Activated effector memory CD4-positive, alpha-beta T cell treated with anti-CD3 and anti-CD28 coated beads, Interleukin-2, amount 50 U/mL, for 16 hours (primary cell): ENCODE measurements around the gene MAT2A.

Experiments
- DNase-seq: peaks from one replicate; pipeline ENCODE4 v3.0.0-alpha.2; 2020

MAT2A gene

GRCh38 chr2:85538507-85539360 lies at the start of gene MAT2A:
Gene MAT2A, plus strand, starts transcription at chr2:85539168. Its CDS starts 120 bp downstream, at chr2:85539288.
- peak; percentile 95 for DNase-seq

- DNase-seq: no peak
Observed at GRCh38 chr2:85490861-85491755, 47.9 kb upstream of the MAT2A start.

DNA sequence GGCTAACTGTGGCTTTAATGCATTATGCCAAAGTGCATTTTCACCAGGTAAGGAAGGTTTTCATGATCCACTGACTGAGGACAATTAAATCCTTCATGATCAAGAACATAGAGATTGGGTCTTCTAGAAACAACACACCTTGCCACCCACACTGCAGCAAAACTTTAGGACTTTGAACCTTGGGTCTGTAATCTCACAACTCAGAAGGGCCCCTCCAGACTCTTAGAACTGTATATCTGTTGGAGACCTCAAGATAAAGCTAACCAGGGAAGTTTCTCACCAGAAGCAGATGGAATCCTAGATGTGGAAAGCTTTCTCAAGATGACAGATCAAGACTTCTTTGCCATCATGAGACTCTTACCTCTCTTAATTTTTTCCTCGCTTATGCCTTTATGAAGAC lies 42.5 kb upstream of the MAT2A start:
- DNase-seq: no peak

DNA sequence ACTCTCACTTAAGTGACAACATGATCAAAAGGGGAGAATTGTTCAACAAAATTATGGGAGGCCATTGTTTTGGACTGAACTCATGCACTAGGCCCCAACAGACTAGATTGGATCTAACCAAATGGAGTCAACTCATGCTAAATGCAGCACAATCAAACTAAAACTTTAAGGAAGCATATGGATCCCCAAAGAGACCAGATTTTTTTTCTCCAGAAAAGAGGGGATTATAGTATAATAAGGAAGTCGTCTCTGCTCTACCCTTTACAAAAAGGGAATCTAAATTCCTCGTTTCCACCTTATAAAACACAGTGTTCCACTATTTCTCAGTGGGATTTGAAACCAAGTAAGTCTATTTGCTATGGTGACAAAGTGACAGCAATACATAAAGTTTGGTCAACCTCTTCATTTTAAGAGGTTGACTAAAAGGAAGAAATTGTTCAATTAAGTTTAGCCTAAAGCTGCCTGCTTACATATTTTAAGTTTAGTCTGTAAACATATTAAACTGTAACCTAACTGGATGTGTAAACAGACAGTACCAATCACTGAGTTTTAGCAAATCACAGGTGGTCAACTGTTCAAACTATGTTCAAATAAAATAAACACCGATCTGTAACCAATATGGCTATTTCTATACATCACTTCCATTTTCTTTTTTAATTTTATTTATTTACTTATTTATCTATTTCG lies 40.9 kb upstream of the MAT2A start:
- no peak for DNase-seq

DNA sequence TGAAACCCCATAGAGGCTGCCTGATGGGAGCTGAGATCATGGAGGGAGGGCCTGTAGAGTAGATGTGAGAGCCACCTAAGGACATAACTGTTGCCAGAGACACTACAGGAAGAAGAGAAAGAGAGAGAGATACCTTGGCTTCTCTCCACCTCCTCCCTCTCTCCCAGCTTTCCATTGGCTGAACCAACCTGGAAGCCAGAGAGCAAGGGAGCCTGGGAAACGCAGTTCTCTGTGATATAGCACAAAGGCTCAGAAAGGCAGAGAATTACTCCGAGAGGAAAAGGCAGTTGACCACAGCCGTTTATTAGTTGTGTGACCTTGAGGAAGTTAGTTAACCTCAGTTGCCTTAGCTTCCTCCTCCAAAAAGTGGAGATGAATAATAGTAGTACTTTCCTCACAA lies 37.7 kb upstream of the MAT2A start:
- DNase-seq: no peak

DNA sequence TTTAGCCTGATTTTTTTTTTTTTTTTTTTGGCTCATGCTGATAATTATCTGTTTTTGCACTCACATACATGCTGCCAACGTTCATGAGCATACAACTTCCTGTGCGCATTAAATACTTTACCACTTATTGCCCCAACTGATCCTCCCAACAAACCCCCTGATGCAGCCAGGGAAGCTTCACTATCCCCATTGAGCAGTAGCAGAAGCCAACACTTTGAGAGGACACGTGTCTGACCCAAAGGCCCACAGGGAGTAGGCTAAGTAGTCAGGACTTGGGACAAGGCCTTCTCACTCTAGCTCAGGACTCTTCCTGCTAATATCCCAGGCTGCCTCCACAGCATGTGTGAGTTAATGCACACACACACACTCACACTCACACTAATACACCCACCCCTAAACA lies 36.2 kb upstream of the MAT2A start:
- DNase-seq: no peak

DNA sequence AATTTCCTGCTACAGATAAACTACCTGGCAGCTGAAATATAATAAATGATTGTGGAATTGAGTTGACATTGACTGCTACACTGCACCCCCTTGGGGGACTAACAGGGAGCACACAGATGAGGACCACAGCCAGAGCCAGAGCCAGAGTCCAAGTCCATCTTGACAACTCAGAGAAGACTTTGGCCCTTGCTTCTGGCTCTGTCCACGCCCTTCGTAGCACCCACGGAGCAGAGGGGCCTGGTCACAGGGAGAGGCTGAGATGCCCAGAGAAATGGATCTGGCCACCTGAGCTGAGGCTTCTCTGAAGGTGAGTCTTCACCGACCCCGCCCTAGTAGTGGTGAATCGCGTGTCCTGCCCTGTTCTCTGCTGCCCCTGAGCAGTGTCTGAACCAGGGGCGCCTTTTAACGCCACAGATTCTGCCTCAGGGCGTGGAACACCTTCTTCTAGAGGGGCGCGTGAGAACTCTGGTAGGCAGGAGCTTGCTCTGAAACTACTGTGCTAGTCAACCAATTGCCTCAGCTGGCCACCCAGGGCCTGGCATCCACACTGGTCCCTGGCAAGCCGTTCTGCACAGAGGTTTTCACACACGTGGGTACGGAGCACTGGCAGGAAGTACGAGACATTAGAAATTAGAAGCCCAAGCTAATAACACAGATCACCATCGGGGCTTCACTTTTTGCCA lies 35.7 kb upstream of the MAT2A start:
- DNase-seq: no peak

DNA sequence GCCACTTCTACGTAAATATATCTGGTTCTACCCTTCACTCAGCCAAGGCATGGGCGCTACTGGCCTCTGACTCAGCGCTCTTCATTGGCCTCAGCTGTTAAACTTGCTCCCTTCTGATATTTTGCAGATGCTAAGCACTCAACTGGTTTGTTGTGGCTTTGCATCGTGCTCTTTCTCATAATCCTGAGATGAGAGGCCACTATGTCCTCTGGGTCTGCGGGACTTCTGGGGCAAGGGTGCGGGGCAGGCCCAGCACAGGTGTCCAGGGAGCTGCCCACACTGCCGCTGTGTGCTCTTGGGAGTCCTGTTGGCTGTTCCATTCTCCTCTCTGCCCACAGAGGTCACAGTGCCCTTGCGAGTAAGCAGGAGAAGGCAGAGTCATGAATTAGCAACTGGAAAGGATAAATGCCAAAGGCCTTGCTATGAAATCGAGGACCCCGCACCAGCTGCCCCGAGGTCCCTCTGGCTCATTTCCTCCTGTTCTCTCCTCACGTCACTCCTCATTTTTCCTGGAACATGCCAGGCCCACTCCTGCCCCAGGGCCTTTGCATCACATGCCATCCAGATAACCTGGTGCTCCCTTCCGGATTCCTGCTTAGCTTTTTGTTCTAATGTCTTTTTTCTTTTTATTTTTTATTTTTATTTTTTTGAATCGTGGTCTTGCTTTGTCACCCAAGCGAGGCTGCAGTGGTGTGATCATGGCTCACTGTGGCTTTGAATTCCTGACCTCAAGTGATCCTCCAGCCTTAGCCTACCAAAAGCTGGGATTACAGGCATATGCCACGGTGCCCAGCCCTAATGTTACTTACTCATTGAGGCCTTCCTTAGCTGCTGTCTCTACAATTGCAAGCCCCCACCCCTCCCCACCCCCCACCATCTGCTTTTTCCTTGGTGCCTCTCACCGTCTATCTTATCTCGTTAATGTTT lies 34.9 kb upstream of the MAT2A start:
- DNase-seq: no peak

DNA sequence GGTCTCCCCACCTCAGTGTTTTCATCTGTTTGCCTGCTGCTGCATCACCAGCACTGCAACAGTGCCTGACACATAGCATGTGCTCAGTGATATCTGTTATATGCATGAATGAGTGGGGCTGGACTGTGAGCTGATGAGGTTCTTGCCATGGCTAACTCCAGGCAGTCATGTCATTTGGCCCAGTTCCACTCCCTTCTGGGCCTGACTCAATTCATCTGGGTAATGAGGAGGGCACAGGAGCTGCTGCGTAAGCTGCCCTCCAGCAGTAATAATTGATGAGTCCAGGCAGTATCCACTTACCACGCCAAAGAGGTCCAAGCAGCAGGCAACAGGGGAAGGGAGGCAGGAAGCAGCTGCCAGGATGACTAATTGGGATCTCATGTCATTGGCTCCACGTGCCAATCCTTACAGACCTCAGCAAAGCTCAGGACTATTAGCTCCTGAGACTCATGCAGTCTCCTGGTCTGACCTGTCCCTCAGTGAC lies 34.1 kb upstream of the MAT2A start:
- no peak for DNase-seq

DNA sequence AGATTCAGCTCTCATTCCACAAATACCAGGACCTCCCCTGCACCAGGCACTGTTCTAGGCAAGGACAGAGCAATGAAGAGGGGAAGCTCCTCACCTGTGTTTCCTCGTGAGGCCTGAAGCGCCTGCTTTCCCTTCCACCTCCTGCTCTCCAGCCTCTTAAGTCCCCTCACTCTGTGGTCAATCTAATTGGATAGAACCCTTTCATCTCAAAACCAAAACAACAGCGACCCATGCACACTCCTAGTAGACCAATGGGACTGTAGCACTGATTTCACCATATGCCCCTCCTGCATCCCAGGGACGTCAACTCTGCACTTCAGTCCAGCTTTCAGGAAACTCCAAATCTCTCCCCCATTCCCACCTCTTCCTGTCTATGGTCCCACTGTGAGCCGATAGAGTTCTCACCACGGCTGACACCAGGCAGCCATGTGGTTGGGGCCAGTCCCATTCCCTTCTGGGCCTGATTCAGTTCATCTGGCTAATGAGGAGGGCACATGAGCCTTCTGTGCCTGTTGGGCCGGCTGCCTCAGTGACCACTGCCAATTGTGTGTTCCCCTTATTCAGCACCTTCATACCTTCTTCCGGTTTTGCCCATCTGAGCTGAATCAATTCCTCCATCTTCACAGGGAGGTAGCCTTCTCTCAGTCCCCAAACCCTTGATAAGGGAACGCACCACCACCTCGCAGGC lies 33.3 kb upstream of the MAT2A start:
- no peak for DNase-seq

DNA sequence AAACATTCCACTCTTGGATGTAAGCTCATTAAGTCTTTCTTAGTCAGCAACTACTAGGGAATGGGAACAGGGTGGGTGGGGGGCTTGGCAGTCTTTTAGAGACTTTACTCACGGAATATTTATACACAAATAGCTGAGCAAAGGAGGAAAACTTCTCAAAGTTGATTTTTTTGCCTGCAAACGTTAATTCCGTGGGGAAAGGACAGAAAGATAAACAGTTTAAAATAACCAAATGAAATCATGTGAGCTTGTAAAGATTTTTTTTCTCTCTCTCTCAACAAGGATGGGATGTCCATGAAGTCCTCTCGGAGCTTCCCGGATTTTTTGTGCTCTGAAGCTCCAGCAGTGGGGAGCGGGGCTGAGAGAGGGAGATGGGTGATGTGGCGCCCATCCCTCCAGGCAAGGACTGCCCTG lies 32.2 kb upstream of the MAT2A start:
- no peak for DNase-seq

GRCh38 chr2:85511008-85511811 lies 27.8 kb upstream of the MAT2A start:
- no peak for DNase-seq

DNA sequence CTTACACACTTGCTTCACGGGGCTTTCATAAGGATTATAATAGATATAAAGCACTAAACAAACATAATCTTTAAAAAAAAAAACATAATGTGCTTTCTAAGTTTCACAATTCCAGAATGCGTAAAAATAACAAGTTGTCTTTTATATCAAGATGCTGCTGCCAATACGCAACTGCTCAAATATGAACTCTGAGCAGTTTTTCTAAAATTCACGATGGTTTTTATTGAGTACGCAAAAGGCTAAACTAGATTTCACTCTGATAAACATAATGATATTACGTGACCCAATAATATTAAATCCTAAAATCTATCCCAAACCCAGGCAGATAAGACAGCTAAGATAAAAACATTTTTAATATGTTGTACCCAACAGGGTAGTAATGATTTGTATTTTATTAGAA lies 24.6 kb upstream of the MAT2A start:
- DNase-seq: no peak

DNA sequence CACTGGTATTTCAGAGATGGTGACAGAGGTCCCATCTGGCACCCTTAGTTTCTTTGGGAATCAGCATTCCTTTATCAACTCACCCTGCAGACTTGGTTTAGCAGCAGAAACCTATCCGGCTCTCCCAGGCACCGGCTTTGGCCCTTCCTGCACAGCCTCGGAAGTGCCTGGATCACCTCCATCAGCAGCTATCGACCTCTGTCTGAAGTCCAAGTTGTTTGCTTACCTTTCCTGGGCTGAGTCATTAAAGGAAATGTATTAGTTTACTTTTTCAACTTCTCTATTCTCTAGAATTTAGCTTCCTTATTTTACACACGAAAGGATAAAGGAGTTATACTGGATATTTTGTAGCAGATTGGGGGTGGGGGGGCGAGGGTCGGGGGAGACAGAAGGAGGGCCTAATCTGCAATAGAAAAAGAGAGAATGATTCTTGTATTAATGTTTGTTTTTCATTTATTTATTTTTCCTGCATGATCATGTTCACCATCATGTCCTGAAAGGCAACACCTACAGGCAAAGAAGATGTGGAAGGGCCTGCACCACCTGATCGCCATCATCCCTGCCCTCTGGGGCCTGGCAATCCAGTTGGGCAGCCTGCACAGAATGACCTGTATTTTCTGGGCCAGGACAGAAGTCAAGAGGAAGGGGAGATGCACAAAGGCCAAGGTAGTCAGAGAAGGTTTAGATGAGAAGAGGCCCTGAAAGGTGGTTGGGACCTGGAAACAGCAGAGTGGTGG lies 22.1 kb upstream of the MAT2A start:
- DNase-seq: no peak

- DNase-seq: no peak
Observed at GRCh38 chr2:85522090-85522647, 16.8 kb upstream of the MAT2A start.

DNA sequence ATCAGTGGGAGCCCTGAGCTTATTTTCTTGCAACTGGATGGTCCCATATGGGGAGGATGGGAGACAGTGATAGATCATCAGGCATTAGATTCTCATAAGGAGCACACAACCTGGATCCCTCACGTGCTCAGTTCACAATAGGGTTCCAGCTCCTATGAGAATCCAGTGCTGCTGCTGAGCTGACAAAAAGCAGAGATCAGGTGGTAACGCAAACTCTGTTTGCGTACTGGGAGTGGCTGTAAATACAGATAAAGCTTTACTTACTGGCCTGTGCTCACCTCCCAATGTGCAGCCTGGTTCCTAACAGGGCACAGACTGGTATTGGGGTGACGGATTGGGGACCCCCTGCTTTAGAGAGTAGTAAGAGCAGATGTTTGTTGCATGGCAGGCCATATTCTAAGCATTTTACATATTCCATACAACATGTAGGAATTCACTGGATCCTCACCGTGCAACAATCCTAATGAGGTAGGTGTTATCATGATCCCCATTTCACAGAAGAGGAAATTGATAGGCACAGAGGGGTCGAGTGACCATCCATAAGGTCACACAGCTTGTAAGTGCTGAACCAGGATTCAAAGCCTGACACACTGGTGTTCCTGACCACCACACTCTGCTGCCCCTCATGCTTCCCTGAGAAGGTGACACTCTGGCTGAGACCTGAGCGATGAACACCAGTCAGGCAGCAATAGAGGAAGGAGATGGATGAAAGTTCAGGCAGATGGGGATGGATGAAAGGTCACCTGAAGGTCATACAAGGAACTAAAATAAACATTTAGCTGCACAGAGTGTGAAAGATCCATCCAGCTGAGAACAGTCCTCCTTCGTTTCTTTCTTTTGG lies 15.7 kb upstream of the MAT2A start:
- no peak for DNase-seq

- DNase-seq: no peak
Observed at GRCh38 chr2:85523903-85524335, 15.0 kb upstream of the MAT2A start.
